ENCODE results near the gene KCNQ1. TPM values are rescaled to one million over a fixed set of nuclear protein-coding genes. Genes with fewer than 3 reads are reported as not detected.

The KCNQ1 gene
- total RNA-seq, 1 donor from 2014 or later, result 6.4 TPM

DNA sequence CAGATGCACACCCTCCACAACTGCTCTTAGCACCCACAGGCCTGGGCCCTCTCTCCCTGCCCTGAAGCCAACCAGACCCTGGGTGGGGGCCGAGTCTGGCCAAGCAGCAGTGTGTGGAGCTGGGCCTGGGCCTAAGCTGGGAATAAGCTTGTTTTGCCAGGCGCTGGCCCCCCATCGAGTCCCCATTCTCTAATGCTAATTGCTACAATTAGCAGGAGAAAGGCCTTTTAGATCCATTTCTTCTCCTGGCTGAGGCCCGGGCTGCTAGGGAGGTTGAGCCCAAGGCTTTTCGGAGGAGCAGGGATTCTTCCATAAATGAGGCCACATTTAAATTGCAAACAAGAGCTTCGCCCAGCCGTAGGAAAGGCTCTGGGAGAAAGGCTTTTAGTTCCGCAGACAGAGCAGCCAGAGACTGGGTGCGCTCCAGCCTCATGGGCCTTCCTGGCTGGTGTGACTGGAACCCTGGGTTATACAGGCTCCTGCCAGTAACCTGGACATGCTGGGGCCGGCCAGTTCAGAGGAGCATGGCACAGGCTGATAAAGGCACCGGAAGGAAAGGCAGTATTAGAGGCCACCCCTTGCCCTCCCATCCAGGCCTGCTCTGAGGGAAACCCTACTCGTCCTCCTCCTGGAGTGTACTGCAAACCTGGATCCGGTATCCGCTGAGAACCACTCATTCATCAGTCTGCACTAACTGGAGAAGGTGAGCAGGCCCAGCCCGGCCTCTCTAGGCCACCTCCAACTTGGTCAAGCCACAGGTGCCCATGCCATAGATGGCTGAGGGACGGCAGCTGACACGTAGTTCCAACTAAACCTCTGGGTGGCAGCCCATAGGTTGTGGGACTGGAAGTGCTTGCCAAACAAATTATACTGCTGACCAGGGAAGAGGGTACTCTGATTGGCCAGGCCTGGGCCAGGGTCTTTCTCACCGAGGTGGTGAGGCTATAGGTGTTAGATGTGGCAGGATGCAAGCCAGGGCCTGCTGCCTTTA lies 248.8 kb downstream of the KCNQ1 start:
- Mint-ChIP-seq H3K9me3 (no peaks in the 10 kb centered on the region), H3K27ac (no peak overlapping the region), H3K36me3 (ENCODE audit: low read depth) (peaks cover 4% of the 10 kb centered on the region), H3K27me3 (peaks cover 3% of the 10 kb centered on the region), H3K4me1 (peaks cover 6% of the 10 kb centered on the region), H3K4me3 (no peak overlapping the region)
- DNase-seq, result no peak
- intact Hi-C loops (cut with micrococcal nuclease), result no loop called here

DNA sequence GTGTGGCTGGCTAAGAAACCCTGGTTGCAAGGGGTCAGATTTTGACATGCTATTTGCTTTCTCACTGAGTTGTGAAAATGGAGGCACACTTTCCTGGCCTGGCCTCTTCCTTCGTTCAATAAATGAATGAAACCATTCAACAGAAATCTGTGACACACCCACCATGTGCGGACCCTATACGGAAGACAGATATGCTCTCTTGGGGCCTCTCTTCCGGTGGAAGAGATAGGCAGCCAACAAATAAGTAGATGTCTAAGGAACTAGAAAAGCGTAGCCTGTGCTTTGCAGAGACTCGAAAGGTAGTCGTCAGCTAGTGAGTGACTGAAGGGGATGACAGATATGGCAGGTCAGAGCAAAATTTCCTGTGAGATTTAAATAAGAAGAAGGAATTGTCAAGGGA lies 249.7 kb downstream of the KCNQ1 start:
- peaks cover 11% of the 10 kb centered on the region for H3K4me1 Mint-ChIP-seq
- intact Hi-C loops (cut with micrococcal nuclease), result no loop called here
- H3K27me3 Mint-ChIP-seq, result peaks cover 3% of the 10 kb centered on the region
- H3K36me3 Mint-ChIP-seq (ENCODE audit: low read depth), result peaks cover 5% of the 10 kb centered on the region
- no peak overlapping the region for H3K4me3 Mint-ChIP-seq
- no peaks in the 10 kb centered on the region for H3K9me3 Mint-ChIP-seq
- DNase-seq, result no peak
- H3K27ac Mint-ChIP-seq, result no peak overlapping the region

DNA sequence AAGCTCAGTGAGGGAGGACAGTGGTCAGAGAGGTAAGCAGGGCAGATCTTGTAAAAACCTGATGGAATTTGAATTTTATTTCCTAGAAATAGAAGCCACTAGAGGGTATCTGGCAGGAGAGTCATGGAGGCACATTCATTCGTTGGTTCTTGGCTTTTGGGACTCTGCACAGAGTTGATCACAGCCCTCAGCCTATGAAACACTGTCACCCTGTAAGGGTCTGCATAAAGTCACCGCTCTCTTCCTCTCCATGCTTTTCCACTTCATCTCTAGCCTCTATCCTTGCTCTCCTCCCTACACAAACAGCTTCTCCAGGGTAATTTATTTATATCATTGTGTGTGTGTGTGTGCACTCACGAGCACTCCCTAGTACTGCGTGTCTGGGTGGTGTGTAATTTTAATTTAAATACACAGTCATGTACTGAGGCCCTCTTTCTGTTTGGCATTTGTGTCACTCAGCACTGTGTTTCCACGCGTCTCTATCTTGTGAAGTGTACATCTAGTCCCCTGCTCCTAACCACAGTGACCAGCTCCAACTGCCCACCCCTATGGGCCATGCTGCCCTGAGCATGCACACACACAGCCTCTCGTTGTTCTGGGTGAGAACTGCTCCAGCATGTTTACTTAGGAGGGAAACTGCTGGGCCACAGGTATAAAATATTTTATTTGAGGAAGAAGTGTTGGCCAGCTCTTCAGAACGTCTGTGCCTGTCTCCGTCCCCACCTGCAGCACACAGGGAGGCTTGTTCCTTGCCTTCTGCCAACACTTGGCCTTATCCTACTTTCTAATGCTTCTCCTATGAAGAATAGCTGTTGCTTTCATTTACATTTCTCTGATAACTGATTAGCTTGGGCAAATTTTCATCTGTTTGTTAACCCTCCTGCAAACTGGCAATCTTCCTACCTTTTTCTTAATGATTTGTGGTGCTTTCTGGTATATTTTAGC lies 250.5 kb downstream of the KCNQ1 start:
- Mint-ChIP-seq H3K4me3 (no peak overlapping the region), H3K9me3 (no peaks in the 10 kb centered on the region), H3K36me3 (ENCODE audit: low read depth) (peaks cover 5% of the 10 kb centered on the region), H3K27me3 (peaks cover 3% of the 10 kb centered on the region), H3K27ac (no peak overlapping the region), H3K4me1 (peaks cover 11% of the 10 kb centered on the region)
- DNase-seq, result no peak
- intact Hi-C loops (cut with micrococcal nuclease), result no loop called here

DNA sequence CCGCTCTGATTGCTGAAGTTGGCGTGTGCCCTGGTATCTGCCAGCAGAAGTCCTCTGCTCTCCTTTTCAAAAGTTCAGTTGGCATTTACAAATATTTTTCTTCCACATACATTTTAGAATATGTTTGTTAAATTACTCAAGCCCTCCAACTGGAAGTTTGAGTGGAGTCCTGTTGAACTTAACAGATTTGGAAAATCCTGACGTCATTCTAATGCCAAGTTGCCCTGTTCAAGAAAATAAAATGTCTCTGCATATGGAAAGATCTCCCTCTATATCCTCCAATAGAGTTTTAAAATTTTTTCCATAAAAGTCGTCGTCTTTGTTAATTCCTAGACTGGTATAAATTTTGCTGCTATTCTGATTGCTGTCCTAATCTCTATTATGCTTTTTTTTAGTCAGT lies 251.6 kb downstream of the KCNQ1 start:
- peaks cover 11% of the 10 kb centered on the region for H3K4me1 Mint-ChIP-seq

DNA sequence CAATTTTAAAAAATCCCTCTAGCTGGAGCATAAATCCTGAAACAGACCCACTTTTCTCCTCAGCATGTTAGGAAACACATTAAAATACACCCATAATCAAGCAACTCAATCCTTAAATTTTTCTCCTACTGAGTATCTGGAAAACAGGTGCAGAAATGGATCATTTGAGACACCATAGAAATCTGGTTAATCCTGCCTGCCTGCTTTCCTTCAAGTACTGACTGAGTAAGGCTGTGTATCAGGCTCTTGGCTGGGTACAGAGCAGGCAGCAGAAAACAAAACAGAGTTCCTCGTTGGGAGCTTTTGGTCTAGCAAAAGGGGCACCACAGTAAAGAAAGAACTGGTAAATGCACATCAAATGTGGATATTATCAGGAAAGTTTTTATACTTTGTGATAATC lies 253.1 kb downstream of the KCNQ1 start:
- no peaks in the 10 kb centered on the region for H3K9me3 Mint-ChIP-seq
- H3K36me3 Mint-ChIP-seq (ENCODE audit: low read depth), result peaks cover 5% of the 10 kb centered on the region
- peaks cover 11% of the 10 kb centered on the region for H3K4me1 Mint-ChIP-seq
- H3K27ac Mint-ChIP-seq, result no peak overlapping the region
- no peak for DNase-seq
- peaks cover 3% of the 10 kb centered on the region for H3K27me3 Mint-ChIP-seq
- intact Hi-C loops (cut with micrococcal nuclease), result no loop called here
- H3K4me3 Mint-ChIP-seq, result no peak overlapping the region

More for the DNA sequence above, 251.6 kb downstream of the KCNQ1 start:
- no peaks in the 10 kb centered on the region for H3K9me3 Mint-ChIP-seq
- DNase-seq, result no peak
- H3K27me3 Mint-ChIP-seq, result peaks cover 3% of the 10 kb centered on the region
- H3K36me3 Mint-ChIP-seq (ENCODE audit: low read depth), result peaks cover 5% of the 10 kb centered on the region
- intact Hi-C loops (cut with micrococcal nuclease), result no loop called here
- H3K4me3 Mint-ChIP-seq, result no peak overlapping the region
- no peak overlapping the region for H3K27ac Mint-ChIP-seq

DNA sequence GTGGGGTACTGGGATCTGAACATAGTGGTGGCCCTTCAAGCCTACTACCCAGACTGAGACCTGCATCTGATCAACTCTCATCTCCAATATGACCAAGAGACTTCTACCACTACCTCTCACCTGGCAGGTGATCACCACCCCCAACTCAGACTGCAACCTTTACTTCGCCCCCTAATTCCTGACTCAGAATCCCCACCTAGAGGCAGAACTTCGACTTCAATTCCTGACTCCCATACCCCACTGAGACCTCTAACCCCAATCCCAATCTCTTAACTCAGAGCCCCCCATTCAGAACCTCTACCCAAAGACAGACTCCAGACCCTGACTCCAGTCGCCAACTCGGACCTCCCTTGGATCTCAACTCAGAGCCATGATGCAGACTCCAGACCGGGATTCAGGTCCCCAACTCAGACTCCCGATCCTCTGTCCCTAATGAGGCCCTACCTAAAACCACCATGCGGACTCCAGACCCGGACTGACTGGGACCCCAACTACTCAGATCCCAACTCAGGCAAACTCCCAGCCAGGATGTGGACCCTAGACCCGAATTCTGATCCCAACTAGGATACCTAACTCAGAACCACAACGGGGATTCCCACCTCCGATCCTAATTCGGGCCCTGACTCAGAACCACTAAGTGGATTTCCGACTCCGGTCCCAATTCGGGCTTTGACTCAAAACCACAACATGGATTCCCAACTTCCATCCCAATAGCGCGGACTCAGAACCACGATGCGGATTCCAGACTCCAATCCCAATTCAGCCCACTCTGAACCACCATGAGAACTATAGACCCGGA lies 253.8 kb downstream of the KCNQ1 start:
- Mint-ChIP-seq H3K27ac (peak overlapping the region; percentile 69), H3K4me3 (peak overlapping the region; percentile 89), H3K9me3 (no peaks in the 10 kb centered on the region), H3K27me3 (peaks cover 3% of the 10 kb centered on the region), H3K4me1 (peaks cover 11% of the 10 kb centered on the region), H3K36me3 (ENCODE audit: low read depth) (peaks cover 5% of the 10 kb centered on the region)
- DNase-seq, result no peak
- intact Hi-C loops (cut with micrococcal nuclease), result no loop called here

DNA sequence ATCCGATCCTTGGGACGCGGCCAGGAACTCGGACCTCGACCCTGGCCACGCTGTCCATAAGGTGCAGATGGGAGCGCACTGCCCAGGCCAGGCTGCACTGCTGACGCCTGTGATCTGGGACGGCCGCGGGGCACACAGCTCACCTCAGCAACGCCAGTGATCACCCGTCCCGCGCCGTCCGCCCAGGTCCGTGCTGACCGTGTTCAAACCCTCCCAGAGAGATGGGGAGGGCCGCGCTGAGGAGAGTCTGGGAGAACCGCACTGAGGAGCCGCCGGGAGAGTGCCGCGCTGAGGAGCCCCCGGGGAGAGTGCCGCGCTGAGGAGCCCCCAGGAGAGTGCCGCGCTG lies 254.3 kb downstream of the KCNQ1 start:
- Mint-ChIP-seq H3K27ac (peak overlapping the region; percentile 69), H3K4me3 (peak overlapping the region; percentile 89), H3K27me3 (peaks cover 3% of the 10 kb centered on the region), H3K36me3 (ENCODE audit: low read depth) (peaks cover 5% of the 10 kb centered on the region), H3K4me1 (peaks cover 11% of the 10 kb centered on the region), H3K9me3 (no peaks in the 10 kb centered on the region)
- intact Hi-C loops (cut with micrococcal nuclease), result no loop called here
- peak; percentile 70 for DNase-seq

DNA sequence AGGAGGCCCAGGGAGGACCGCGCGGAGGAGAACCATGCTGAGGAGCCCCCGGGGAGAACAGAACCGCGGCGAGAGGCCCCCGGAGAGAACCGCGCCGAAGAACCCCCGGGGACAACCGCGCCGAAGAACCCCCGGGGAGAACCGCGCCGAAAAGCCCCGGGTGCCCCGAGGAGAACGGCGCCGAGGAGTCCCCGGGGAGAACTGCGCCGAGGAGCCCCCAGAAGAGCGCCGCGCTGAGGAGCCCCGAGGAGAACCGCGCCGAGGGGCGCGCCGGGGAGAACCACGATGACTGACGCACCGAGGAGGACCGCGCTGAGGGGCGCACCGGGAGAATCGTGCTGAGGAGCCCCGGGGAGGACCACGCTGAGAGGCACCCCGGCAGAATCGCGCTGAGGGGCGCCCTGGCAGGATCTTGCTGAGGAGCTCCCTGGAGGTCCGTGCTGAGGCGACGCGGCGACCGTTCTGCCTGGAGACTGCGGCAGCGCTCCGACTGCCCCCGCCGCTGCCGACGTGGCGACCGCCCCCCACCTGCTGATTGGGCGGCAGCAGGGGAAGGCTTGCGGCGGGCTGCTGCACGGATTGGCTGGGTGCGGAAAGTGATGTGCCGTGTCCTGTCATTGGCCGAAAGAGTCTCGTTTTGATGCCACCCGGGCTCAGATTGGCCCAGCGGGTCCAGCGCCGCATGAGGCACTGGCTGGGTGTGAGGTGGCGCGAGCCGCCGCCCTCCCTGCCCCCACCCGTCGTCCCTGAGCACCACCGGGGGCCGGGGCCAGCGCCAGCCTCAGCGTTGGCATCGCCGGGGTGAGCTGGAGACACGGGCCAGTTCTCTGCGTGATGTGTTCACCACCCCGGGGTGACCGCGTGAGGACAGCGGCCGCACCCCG lies 255.0 kb downstream of the KCNQ1 start, which contains the start of gene KCNQ1OT1:
KCNQ1OT1 (minus strand) TSS at position 464 of the 884 bp plus-strand sequence.
- DNase-seq, result peak; percentile 96
- Mint-ChIP-seq H3K36me3 (ENCODE audit: low read depth) (peaks cover 5% of the 10 kb centered on the region), H3K4me3 (peak within 1 kb of the TSS; percentile 89), H3K27me3 (peaks cover 3% of the 10 kb centered on the region), H3K27ac (peak within 1 kb of the TSS; percentile 70), H3K9me3 (no peaks in the 10 kb centered on the region), H3K4me1 (peaks cover 11% of the 10 kb centered on the region)
- intact Hi-C loops (cut with micrococcal nuclease), result loop anchor here (10.0 kb wide), 1 partner anchor 185 kb away; the partner anchor contains the start of gene CDKN1C

DNA sequence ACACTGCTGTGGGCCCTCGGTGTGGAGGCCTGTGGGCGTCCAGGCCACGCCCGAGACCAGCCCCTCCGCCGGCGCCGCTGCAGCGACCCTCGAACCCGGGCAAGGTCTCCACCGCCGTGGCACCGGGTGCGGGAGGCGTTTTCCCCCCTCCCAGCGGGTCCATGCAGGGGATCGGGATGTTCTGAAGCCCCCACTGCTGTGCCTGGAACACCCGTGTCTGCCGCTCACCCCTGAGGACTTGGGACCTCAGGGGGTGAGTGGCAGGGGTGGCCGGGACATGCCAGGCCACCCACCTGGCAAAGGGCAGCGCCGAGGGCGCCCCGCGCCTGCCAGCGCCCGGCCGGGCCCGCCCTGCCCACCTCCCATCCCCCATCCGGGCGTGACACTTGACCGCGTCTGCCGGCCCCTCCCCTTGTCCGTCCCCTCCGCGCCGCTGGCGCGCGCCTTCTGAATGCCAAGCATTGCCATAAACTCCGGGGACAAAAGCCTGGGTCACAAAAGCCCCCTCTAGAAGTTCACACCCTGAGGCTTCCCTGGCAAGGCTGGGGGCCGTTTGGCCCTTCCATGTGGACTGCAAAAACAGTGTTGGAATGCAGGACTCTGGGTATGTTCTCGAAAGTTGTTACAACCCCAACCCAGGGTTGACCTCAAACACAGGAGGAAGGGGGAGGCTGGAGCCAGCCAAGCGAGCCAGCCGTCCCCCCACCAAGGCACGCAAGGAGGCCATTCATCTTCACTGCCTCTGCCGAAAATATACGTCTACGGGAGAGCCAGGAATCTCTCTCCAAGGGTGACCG lies 255.8 kb downstream of the KCNQ1 start:
- intact Hi-C loops (cut with micrococcal nuclease), result loop anchor here (10.0 kb wide), 1 partner anchor 184 kb away; the partner anchor contains the start of gene CDKN1C
- peak overlapping the region; percentile 70 for H3K27ac Mint-ChIP-seq
- peak; percentile 81 for DNase-seq
- peaks cover 11% of the 10 kb centered on the region for H3K4me1 Mint-ChIP-seq
- peaks cover under 1% of the 10 kb centered on the region for H3K9me3 Mint-ChIP-seq
- peaks cover 5% of the 10 kb centered on the region for H3K36me3 Mint-ChIP-seq (ENCODE audit: low read depth)
- peak overlapping the region; percentile 89 for H3K4me3 Mint-ChIP-seq
- peaks cover 3% of the 10 kb centered on the region for H3K27me3 Mint-ChIP-seq

DNA sequence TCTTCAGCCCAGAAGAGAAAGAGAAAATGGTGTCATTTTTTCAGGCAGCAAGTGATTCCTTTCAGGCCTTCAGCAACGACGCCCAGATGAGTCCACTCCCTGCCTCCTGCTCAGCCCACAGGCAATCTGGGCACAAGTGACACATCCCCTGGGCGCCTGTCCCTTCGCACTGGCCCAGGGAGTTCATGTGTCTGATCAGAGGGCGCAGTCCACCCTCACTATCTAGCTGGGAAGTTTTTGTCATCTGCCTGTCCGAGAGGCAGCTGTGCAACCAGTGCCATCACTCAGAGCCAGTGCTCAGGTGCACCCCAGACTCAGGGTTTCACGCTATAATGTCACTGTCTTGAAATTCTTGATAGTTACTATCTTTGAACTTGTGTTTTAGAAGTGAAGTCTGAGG lies 256.4 kb downstream of the KCNQ1 start:
- peak overlapping the region; percentile 70 for H3K27ac Mint-ChIP-seq
- H3K36me3 Mint-ChIP-seq (ENCODE audit: low read depth), result peaks cover 5% of the 10 kb centered on the region
- H3K9me3 Mint-ChIP-seq, result peaks cover 6% of the 10 kb centered on the region
- no peak for DNase-seq
- H3K4me3 Mint-ChIP-seq, result peak overlapping the region; percentile 75
- intact Hi-C loops (cut with micrococcal nuclease), result loop anchor here (10.0 kb wide), 1 partner anchor 184 kb away; the partner anchor contains the start of gene CDKN1C
- peaks cover 3% of the 10 kb centered on the region for H3K27me3 Mint-ChIP-seq
- H3K4me1 Mint-ChIP-seq, result peaks cover 11% of the 10 kb centered on the region

DNA sequence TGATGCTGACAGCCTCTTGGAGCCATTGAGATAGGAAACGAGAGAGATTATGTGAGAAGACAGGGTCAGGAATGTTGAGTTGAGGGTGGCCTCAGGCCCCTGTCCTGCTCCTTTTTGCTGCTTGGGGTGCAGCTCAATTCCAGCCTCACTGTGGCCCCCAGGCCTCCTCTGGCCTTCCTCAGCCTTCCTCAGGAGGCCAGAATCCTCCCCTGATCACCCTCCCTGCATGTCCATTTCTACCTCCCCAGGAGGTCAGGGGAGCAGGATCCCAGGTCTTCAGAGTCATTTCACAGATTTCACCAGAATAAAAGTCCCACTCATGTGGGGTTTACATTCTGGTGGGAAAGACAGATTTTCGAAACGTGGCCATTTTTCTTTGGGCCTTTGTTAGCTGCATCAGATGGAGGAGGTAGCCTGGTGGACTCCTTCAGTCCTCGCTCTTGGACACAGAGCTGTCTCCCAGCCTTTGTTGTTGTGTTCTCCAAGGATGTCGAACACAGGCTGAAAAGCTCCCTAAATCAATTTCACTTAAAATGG lies 257.2 kb downstream of the KCNQ1 start:
- Mint-ChIP-seq H3K36me3 (ENCODE audit: low read depth) (peaks cover 5% of the 10 kb centered on the region), H3K4me3 (no peak overlapping the region), H3K4me1 (peaks cover 8% of the 10 kb centered on the region), H3K27ac (no peak overlapping the region), H3K27me3 (peaks cover 3% of the 10 kb centered on the region), H3K9me3 (peaks cover 12% of the 10 kb centered on the region)
- no peak for DNase-seq
- intact Hi-C loops (cut with micrococcal nuclease), result loop anchor here (10.0 kb wide), 1 partner anchor 183 kb away; the partner anchor contains the start of gene CDKN1C
